Epidermal melanocyte (primary cell): ENCODE results near the gene MTX1.

Experiments used
- DNase-seq: peaks from one replicate; pipeline ENCODE4 v3.0.0; 2011; ENCODE audit warnings: low spot score; ENCODE audit not compliant: insufficient read length

The MTX1 gene

DNA sequence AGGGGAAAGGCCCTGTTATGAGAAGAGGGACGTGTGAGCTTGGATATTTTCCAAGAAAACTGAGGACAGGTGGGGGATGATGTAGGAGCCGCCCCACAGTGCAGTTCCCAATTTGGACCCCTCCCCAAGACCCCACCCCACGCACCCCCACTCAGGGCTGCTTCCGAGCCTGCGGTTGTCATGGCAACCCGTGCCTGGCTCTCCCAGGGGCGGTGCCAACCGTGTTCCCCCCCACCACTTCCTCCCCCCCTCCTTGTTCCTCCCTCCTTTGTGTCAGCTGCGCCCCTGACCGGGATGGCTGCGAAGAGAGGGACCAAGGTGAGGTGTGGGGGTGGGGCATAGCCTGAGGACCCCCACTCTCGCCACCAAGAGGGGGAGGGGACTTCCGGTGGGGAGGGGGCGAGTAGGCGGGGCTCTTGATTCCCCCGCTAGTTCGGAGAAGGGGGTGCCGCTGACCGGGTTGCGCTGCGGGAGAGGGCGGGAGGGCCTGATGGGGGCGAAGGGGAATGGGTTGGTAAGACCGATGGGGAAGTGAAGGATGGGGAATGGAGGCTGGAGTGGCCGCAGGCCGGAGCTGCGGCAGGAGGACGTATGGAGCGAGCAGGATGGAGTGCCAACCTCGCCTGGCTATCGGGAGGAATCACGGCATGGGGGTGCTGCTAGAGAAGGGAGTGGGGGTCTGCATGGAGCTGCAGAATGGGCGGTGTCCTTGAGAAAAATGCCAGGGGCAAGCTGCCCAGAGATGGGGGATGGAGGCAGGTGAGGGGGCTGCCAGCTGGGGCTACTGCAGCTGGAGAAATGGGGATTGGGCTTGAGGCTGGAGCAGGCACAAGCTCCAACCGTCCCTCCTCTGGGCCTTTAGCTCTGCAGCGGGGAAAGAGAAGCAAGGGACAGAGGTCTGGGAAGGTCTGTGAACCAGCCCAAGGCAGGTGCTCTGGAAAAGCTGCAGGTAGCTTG, 33.9 kb upstream of the MTX1 start:
- no peak for DNase-seq

DNA sequence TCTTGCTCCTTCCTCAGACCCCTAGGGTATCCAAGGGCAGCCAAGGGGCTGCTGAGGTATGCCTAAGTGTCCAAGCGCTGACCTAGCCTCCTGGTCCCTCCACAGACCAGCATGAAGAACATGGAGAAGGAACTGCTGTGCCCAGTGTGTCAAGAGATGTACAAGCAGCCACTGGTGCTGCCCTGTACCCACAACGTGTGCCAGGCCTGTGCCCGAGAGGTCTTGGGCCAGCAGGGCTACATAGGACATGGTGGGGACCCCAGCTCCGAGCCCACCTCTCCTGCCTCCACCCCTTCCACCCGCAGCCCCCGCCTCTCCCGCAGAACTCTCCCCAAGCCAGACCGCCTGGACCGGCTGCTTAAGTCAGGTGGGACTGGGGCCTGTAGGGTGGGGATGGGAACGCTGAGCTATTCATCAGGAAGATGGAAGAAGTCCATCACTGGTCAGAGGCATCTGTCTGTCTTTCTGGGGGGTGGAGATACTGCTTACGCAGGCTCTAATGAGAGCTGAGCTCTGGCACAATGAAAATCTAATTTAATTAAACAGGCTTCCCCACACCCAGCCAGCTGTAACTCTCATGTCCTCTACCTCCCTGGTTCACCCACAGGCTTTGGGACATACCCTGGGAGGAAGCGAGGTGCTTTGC, 33.1 kb upstream of the MTX1 start:
- DNase-seq, result no peak

DNA sequence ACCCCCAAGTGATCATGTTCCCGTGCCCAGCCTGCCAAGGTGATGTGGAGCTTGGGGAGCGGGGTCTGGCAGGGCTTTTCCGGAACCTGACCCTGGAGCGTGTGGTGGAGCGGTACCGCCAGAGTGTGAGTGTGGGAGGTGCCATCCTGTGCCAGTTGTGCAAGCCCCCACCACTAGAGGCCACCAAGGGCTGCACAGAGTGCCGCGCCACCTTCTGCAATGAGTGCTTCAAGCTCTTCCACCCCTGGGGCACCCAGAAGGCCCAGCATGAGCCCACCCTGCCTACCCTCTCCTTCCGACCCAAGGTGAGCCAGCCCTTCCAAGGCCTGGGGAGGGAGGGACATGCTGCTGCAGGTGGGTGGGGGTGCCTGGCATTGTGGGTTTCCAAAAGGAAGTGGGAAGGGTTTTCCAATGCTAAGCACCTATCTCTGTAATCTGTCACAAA, 32.5 kb upstream of the MTX1 start:
- no peak for DNase-seq

DNA sequence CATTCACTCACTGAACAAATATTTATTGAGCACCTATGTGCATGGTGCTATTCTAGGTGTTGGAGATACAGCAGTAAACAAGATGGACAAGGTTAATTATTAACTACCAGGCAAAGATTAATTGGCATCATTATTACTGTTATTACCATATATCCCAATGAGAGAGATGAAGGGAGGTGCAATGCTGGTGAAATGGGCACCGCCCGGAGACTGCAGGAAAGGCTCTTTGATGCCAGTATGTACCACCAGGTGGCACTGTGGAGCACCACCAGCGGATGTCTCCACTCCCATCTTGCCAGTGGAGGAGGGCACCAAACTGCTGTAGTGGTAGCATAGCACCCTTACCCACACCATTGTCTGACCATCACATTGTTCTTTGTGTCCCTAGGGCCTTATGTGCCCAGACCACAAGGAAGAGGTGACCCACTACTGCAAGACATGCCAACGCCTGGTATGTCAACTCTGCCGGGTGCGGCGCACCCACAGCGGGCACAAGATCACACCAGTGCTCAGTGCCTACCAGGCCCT, 31.9 kb upstream of the MTX1 start:
- peak; percentile 99 for DNase-seq

DNA sequence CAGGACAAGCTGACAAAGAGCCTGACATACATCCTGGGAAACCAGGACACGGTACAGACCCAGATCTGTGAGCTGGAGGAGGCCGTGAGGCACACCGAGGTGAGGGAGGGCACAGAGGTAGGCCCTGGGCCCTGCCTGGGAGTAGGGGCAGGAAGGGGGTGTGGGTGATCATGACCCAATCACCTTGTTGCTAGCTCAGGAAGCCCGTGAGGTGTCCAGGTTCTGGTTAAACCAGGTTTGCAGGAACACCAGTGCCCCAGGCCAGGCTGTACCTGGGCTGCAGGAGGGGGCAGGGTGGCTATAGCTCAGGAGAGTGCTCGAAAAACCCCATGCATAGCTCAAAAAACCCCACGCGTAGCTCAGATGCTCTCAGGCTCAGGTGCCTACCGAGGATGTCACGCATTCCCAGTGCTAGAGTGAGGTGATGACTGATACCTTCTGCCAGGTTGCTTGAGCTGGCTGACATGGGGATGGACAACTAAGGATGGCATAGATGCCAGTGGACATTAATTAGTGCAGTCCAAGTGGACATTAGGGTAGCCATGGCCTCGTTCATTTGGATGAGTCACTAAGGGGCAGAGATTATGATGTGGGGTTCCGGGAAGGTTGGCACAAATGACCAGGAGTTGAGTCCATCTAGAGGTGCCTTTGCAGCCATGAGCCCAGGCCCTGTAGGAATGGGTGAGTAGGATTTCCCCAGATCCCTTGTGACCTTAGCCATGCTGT, 31.1 kb upstream of the MTX1 start:
- no peak for DNase-seq

DNA sequence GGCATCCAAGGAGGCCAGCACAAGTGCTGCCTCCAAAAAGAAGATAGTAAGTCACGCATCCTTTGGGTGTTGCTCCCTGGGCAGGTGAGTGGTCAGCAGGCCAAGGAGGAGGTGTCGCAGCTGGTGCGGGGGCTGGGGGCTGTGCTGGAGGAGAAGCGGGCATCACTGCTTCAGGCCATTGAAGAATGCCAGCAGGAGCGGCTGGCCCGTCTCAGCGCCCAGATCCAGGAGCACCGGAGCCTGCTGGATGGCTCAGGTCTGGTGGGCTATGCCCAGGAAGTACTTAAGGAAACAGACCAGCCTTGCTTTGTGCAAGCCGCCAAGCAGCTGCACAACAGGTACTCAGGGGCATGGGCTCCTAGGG, 30.6 kb upstream of the MTX1 start:
- no peak for DNase-seq

DNA sequence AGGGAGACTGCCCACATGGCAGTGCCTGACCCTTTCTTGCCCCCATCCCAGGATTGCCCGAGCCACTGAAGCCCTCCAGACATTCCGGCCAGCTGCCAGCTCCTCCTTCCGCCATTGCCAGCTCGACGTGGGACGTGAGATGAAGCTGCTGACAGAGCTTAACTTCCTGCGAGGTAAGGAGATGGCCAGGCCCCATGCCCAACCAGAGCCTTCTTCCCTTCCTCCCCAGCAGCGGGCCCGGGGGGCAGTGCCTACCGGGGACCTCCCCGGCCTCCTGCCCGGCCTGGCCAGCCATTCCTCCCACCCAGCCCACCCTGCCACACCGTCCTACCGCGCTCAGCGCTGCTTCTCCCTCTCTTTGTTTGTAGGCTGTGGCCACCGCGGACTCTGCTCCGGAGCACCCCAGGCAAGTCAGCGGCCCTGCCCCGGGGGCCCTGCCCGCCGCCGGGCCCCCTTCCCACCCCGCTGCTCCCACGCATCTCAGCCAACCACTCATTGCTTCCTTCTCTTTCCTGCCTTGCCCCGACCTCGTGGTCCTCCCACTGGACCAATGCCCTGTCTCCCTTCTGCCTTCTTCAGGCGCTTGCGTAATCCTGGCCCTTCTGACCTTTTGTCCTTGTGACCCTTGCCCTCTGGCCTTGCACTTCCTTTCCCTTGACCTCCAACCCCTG, 29.9 kb upstream of the MTX1 start:
- no peak for DNase-seq

DNA sequence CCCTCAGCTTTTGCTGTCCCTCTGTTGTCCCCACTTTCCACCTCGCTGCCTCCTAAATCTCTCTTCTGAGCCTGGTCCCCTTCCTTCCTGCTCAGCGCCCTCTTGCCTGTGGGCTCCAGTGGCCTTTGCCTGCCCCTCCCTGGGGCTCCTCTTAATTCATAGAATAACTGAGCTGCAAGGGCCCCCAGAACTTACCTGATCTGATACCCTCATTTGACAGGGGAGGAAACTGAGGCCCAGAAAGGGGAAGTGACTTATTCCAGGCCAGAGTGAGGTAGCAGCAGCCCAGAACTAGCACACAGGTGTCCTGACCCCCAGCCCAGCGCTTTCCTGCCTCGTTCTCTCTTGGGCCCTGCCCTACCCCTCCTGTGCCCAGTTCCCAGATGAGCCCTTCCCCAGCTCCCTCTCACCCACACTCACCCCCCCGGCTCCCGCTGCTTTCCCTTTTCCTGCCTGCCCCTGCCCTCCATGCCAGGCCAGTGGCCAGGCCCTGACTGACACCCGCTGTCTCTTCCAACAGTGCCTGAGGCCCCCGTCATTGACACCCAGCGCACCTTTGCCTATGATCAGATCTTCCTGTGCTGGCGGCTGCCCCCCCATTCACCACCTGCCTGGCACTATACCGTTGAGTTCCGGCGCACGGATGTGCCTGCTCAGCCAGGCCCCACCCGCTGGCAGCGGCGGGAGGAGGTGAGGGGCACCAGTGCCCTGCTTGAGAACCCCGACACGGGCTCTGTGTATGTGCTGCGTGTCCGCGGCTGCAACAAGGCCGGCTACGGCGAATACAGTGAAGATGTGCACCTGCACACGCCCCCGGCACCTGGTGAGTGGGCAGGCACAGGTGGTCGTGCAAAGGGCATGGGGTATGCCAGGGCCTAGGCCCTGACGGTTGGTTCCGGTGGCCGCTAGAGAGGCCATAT, 29.1 kb upstream of the MTX1 start:
- DNase-seq, result no peak

DNA sequence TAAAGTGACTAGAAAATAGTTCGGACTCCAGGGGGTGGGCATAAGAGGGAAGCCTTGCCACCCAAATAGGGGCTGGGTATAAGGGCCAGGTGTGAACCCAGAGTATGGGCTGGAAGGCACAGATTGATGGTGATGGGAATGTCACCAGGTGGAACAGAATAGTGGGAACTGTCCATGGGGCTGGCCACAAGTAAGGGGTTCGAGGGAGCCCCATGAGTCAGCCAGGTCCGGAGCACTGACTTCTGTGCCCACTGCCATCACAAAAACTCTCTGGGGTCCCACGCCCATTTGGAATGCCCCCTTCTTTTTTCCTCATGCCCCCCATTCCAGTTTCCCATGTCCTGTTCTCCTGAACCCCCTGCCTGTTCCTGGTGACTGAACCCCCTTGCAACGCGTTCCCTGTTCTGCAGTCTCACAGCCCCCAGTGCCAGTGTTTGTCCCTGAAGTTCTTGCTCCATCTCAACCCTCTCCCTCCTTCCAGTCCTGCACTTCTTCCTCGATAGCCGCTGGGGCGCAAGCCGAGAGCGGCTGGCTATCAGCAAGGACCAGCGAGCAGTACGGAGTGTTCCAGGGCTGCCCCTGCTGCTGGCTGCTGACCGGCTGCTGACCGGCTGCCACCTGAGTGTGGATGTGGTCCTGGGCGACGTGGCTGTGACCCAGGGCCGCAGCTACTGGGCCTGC, 27.0 kb upstream of the MTX1 start:
- DNase-seq, result no peak

DNA sequence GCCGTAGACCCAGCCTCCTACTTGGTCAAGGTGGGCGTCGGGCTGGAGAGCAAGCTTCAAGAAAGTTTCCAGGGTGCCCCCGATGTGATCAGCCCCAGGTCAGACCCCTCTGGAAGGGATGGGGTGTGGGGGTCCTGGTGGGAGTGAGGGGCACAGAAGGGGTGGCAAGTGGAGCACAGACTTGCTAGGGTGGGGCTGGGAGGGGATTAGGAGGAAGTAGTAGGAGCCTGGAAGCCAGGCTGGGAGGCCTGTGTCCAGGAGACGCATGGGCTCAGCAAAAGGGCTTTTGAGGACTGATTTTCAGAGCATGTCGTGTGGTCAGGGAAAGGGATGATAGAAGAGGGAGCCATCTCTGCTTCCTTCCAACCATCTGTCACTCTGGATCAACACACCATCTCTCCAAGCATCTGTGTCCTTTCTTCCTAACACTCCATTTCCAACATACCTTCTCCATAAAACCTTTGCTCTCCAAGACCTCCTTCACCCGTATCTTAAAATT, 26.4 kb upstream of the MTX1 start:
- no peak for DNase-seq

DNA sequence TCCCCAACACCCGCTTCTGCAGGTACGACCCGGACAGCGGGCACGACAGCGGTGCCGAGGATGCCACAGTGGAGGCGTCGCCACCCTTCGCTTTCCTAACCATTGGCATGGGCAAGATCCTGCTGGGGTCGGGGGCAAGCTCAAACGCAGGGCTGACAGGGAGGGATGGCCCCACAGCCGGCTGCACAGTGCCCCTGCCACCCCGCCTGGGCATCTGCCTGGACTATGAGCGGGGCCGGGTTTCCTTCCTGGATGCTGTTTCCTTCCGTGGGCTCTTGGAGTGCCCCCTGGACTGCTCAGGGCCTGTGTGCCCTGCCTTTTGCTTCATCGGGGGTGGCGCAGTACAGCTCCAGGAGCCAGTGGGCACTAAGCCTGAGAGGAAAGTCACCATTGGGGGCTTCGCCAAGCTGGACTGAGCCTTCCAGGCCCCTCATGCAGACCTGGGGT, 24.7 kb upstream of the MTX1 start:
- no peak for DNase-seq

DNA sequence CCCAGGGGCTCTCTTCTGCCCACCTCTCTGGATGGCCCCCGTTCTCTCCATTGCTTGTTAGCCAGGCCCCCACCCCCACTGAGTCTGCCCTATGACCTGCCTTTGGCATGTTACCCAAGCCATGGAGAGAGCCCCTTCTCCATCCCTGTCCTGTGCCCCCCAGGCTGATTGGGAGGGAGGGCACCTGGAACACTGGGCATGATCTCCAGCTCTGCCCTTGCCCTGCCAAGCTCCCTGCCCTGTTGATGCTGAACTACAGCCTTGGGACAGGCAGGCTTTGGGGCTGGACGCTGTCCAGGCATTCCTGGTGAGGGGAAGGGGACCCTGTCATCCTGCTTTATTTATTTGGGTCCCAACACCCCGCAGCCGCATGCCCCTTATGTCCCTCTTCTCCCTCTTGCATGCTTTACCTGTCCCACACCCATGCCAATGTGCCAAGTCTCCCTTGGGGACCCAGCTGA, 24.1 kb upstream of the MTX1 start:
- no peak for DNase-seq

DNA sequence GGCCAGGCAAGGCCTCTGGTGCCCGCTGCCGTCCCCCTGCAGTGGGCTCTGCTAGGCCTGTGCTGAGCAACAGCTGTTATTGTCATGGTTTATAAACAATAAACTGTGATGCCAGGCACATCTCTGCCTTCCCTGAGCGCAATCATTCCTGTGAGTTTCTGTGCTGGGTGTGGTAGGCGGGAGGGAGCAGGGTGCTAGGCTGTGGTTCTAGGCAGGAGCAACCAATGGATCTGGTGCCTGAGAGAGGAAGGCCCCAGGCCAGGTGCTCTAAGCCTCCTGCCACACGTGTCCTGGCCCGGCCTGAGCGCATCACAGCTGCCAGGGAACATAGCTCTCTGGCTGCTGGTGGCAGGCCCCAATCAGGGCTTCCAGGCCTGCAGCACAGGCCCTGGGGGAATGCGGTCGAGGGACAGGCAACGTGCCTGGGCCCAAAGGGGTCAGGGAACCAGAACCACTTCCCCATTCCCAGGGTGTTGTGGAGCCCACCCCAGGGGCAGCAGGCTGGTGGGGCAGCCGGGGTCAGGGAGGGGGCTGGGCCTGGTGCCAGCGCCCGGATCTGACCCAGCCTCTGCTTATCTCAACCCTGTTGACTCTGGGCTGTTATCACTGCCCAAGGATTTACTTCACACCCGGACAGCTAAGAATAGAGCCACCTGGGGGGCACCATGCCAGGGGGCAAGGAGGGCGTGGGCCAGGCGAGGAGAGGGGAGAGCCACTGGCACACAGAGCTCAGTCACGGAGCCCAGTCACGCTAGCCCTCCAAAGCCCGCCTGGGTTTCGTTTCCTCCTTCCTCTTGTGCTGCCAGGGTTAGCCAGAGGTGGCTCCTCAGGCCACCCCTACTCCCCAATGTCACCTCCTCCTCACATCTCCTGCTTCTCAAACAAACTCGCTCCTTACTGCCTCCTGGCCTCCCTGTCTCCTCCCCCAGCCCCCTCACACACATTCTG, 23.4 kb upstream of the MTX1 start:
- no peak for DNase-seq

DNA sequence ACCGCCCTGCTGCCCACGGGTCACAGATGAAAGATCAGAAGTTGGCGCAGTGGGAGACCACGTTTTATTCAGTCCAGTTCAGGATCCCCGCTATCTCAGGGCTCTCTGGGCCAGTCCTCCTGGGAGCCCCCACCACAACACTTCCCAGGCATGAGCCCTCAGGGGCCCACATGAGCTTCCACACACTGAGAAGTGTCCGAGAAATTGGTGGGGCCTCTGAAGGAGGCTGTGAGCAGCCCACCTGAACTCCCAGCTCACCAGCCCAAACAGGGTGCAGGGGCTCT, 22.8 kb upstream of the MTX1 start:
- DNase-seq, result no peak

DNA sequence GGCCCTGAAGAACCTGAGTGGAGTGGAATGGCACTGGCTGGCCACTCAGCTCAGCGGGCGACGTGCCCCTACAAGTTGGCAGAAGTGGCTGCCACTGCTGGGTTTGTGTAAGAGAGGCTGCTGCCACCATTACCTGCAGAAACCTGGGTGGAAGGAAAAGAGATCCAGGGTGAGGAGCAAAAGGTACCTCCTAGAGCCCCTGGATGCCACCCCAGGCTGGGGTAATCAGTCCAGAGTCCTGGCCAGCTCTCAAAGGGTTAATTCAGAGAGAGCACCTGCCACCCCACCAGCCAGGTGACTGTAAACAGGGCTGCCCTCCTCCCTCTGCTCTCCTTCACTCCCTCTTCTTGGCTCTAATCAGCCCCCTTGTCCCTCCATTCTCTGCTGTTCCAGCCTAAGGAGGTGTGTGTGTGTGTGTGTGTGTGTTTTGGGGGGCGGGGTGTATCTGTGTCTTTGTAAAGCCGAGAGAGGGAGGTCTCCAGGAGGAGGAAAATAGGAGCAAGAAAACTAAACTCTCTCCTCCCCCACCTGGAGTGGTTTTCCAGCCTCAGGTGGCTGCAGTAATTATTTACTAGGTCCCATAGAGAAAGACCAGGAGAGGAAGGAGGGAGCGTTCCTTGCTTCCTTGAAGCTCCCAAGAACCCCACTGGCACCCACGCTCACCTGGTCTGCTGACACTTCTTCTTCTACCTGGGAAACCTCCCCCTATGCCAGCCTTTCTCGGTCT, 22.3 kb upstream of the MTX1 start:
- no peak for DNase-seq

DNA sequence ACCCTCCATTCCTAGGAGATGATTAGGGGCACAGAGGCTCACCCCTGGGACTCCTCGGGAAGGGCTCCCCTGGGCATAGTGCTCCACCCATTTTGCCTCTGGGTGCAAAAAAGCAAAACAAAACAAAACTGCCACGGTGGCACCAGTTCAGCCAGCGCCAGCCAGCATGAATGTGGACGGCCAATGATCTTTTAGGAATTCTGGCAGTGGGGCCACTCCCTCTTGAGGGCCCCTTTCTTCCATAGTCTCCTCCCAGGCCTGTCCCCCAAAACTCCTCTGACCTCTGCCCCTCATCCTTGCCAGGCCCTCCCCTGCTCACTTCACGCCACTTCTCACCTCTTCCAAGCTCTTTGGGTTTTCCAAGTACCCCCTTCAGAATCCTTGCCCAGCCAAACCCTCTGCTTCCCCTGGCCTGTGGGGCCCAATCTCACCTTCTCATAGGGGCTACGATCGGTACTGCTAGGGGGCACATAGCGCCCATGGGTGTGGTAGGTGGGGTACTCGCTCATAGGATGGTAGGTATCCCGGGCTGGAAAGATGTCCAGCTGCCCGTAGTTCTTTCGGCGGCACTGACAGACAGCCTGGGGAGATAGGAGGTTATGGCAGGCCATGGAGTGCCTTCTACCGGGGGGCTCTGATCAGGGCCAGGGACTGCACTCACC, 21.6 kb upstream of the MTX1 start:
- DNase-seq, result no peak

DNA sequence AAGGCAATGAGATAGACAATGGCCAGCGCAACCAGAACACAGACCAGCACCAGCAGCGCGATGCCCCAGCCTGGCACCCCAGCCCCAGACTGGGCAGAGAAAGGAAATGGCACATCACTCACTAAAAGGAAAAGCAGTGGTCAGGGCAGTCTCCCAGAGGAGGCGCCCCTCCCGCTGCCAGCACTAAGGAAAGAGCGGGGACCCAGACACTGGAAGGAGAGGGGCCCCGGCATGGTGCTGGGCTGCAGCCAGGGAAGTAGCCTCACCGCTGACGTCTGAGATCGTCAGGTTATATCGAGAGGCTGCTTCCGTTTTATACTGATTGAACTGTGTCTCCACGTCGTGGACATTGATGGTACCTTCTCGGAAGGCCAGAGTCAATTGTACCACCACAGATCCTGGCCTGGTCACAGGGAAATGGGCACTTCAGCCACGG, 21.0 kb upstream of the MTX1 start:
- no peak for DNase-seq
